NCI-H345 treated with DMSO at 0.1 percent for 48 hours (cell line): ENCODE data around the gene NRBP1.

ENCODE experiments used
- DNase-seq: peaks from one replicate; lab custom pipeline; 2025; ENCODE audit not compliant: unreplicated experiment; lab: John Stamatoyannopoulos, UW

NRBP1 gene

GRCh38 chr2:27489498-27490397, 61.3 kb downstream of the NRBP1 start, which contains the start of gene IFT172:
TSS of gene IFT172 (minus strand) at chr2:27489743. CDS start at chr2:27489653, 90 bp downstream.
- peak; percentile 100 for DNase-seq
